NCI-H187 (cell line): ENCODE measurements around the gene ANP32E.
A peak's percentile ranks its signal among the peaks of the same experiment; 100 is the strongest.

Source experiments
- DNase-seq, 2 experiments: peaks; one replicate each; lab custom pipeline; 2025; lab: John Stamatoyannopoulos, UW

The ANP32E gene

GRCh38 chr1:150168960-150169601 lies 66.8 kb downstream of the ANP32E start:
- peak in 1 of 2 experiments; percentile 31 for DNase-seq
